Ishikawa (cell line): ENCODE data around the gene KISS1R.

ENCODE experiments used
- CEBPB ChIP-seq: IDR thresholded peaks from 2 replicates; pipeline ENCODE4 v1.6.1; 2012
- TF ChIP-seq, protein P1 (sequence below): IDR thresholded peaks from 2 replicates; pipeline ENCODE4 v1.6.1; 2012
- TF ChIP-seq, protein P2 (sequence below): IDR thresholded peaks from 2 replicates; pipeline ENCODE4 v1.6.1; 2012; ENCODE audit warnings: low read depth, mild to moderate bottlenecking

DNA sequence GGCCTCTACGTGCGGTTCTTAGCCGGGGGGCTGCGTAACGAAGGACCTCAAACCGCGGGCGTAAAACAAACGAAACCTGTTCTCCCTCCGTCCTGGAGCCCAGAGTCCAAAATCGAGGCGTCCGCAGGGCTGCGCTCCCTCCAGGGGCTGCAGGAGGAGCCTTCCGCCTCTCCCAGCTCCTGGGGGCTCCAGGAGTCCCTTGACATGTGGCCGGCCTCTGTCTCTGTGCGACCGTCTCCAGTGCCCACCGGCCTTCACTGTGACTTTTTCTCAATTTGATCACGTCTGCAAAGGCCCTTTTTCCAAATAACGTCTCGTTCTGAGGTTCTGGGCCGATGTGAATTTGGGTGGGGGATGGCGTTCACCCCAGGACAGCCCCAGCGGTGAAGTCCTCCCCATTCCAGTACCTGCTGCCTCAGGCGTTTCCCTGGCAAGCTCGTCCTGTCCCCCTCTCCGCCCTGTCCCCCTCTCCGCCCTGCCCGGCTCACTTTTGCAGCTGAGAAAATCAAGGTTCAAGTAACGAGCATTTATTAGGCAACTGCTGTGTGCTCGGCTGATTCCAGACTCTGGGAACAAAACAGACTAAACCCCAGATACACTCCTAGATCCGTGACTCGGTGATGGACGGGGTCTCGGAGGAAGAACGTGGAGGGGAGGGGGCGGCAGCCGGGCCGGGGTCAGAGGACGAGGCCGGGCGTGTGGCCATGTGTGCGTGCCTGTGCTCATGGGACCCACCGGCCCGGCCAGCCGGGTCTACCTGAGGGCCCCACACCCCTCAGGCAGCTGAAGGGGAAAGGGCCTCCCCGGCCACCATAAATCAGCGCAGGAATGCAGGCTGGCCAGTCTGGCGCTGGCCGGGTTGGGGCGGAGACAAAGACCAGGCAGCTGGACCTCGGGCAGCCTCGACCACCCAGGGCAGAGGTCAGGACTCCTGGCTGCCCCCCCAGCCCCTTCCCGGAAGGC is 39.0 kb downstream of the KISS1R start:
- TF ChIP-seq, protein P1, sequence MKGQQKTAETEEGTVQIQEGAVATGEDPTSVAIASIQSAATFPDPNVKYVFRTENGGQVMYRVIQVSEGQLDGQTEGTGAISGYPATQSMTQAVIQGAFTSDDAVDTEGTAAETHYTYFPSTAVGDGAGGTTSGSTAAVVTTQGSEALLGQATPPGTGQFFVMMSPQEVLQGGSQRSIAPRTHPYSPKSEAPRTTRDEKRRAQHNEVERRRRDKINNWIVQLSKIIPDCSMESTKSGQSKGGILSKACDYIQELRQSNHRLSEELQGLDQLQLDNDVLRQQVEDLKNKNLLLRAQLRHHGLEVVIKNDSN: no peak; the same call in 1 of the 2 replicates
- TF ChIP-seq CEBPB: no peak
- TF ChIP-seq, protein P2, sequence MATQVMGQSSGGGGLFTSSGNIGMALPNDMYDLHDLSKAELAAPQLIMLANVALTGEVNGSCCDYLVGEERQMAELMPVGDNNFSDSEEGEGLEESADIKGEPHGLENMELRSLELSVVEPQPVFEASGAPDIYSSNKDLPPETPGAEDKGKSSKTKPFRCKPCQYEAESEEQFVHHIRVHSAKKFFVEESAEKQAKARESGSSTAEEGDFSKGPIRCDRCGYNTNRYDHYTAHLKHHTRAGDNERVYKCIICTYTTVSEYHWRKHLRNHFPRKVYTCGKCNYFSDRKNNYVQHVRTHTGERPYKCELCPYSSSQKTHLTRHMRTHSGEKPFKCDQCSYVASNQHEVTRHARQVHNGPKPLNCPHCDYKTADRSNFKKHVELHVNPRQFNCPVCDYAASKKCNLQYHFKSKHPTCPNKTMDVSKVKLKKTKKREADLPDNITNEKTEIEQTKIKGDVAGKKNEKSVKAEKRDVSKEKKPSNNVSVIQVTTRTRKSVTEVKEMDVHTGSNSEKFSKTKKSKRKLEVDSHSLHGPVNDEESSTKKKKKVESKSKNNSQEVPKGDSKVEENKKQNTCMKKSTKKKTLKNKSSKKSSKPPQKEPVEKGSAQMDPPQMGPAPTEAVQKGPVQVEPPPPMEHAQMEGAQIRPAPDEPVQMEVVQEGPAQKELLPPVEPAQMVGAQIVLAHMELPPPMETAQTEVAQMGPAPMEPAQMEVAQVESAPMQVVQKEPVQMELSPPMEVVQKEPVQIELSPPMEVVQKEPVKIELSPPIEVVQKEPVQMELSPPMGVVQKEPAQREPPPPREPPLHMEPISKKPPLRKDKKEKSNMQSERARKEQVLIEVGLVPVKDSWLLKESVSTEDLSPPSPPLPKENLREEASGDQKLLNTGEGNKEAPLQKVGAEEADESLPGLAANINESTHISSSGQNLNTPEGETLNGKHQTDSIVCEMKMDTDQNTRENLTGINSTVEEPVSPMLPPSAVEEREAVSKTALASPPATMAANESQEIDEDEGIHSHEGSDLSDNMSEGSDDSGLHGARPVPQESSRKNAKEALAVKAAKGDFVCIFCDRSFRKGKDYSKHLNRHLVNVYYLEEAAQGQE: no peak
